Testis (tissue), 3 donors: Measurements from ENCODE around the gene SLC1A6. TPM values are rescaled to one million over a fixed set of nuclear protein-coding genes. Genes with fewer than 3 reads are reported as not detected.

ENCODE experiments used
- DNase-seq: peaks from one replicate; pipeline ENCODE4 v3.0.0-alpha.2; 2019
- H3K27ac ChIP-seq, 2 donors: fragments of 200-600 bp; sonication (generic); one replicate each; pipeline ENCODE4 v1.5.1; 2019
- H3K27me3 ChIP-seq: fragments of 200-600 bp; sonication (generic); one replicate; pipeline ENCODE4 v1.5.1; 2019
- H3K36me3 ChIP-seq: fragments of 200-600 bp; sonication (generic); one replicate; pipeline ENCODE4 v1.5.1; 2017; ENCODE audit warnings: low read depth; ENCODE audit errors: missing control alignments
- H3K4me1 ChIP-seq: fragments of 200-600 bp; sonication (generic); one replicate; pipeline ENCODE4 v1.5.1; 2019
- H3K4me3 ChIP-seq, 2 donors: fragments of 200-600 bp; sonication (generic); one replicate each; pipeline ENCODE4 v1.5.1; 2017 to 2019
- H3K9me3 ChIP-seq: fragments of 200-600 bp; sonication (generic); one replicate; pipeline ENCODE4 v1.5.1; 2017
- CTCF ChIP-seq, 3 experiments: fragments of 450-650 bp in 2 of 3; fragments of 200-600 bp in 1 of 3; sonication (generic) in 1 of 3; IDR thresholded peaks; one replicate each; pipeline ENCODE4 v1.5.1; 2016 to 2019; ENCODE audit warnings: antibody characterized with exemption in 3 of 3, mild to moderate bottlenecking in 2 of 3, moderate library complexity in 1 of 3
- POLR2A ChIP-seq: fragments of 450-650 bp; IDR thresholded peaks from one replicate; pipeline ENCODE4 v1.6.1; 2017; ENCODE audit warnings: antibody characterized with exemption, mild to moderate bottlenecking, moderate library complexity
- WGBS, 2 donors: methylation state at CpG; one replicate each; pipeline ENCODE4 v1.1.5; 2018; 5-methylcytosine and 5-hydroxymethylcytosine counted together
- intact Hi-C: fragments of 100-400 bp; cut with DNase I; formaldehyde crosslinking; loops from one replicate; pipeline ENCODE4 v1.15.1; 2023; ENCODE audit warnings: low total_unique reads
- polyA plus RNA-seq: library from polyadenylated mRNA; stranded (reverse); fragments of 350-450 nt; fragmentation: Illumina TruSeq; extraction: RNeasy Lipid Tissue Mini Kit (QIAGEN cat#74804); gene quantifications from one replicate; pipeline ENCODE4 v1.2.3, GENCODE V29; 2014; ENCODE audit warnings: low read depth, low replicate concordance; ENCODE audit not compliant: insufficient read depth
- total RNA-seq, 2 donors: library from RNA; depleted of rRNA; stranded (reverse); fragments of >200 nt; gene quantifications; one replicate each; pipeline ENCODE4 v1.2.3, GENCODE V29; 2016

The SLC1A6 gene
- total and polyA plus RNA-seq, 3 donors from 2014 or later, result 78.6 to 336 (median 335) TPM

DNA sequence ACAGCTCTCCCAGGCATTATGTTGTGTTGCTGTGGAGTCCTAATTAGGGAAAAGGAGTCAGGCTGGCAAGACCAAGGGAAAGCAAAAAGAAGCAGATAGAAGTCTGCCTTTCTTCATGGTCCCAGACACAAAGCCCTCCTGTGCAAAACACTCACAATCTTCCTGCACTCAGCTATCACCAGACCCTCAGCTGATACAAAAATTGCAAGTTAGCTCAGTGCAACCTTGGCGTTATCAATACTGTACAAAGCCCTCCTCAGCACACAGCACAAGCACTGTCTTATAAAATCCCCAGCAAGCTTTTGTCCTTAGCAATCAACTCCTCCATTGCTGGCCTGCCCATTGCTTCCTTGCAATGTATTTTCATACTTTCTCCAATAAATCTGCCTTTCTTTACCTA is 35.2 kb downstream of the SLC1A6 start:
- Histone ChIP-seq H3K27ac (peak overlapping the region; percentile 25 to 42), H3K36me3 (no peaks in the 10 kb centered on the region), H3K9me3 (no peaks in the 10 kb centered on the region), H3K4me1 (peaks cover 6% of the 10 kb centered on the region), H3K27me3 (no peaks in the 10 kb centered on the region), H3K4me3 (no peak overlapping the region)
- 50 to 53% methylated on average over 1 of the region's 1 CpG for WGBS, 2 donors
- TF ChIP-seq POLR2A (no peak), CTCF (IDR thresholded peaks at IDR 0.05) (no peak)
- peak; percentile 87 for DNase-seq
- intact Hi-C loops, result no loop called here

DNA sequence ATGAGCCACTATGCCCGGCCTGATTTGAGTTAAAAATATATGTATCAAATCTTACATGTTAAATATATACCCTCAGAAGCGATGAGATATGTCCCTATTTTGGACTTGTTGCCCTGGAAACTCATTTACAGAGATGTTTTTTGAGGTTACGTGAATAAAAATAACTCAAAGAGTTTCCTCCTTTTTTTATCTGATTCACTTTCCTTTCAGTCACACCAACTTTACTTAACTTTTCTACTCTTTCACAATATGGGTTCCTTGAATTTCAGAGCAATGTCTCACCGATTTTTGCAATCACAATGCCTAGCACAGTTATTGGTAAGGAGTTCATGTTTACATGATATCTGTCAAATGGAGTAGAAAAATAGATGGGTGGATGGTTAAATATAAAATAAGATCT is 36.1 kb downstream of the SLC1A6 start:
- intact Hi-C loops, result no loop called here
- peaks cover 6% of the 10 kb centered on the region for H3K4me1 ChIP-seq
- no peaks in the 10 kb centered on the region for H3K9me3 ChIP-seq
- WGBS, 2 donors, result 46 to 86% methylated on average over 4 of the region's 4 CpGs
- H3K4me3 ChIP-seq, result no peak overlapping the region
- TF ChIP-seq POLR2A (no peak), CTCF (IDR thresholded peaks at IDR 0.05) (no peak)
- no peak for DNase-seq
- H3K27me3 ChIP-seq, result no peaks in the 10 kb centered on the region
- no peaks in the 10 kb centered on the region for H3K36me3 ChIP-seq
- peak overlapping the region; percentile 25 to 26 for H3K27ac ChIP-seq

- Histone ChIP-seq H3K9me3 (no peaks in the 10 kb centered on the region), H3K4me1 (peaks cover 6% of the 10 kb centered on the region), H3K27me3 (no peaks in the 10 kb centered on the region), H3K36me3 (no peaks in the 10 kb centered on the region), H3K4me3 (no peak within 1 kb of the TSS), H3K27ac (peak within 1 kb of the TSS in 1 of 2 donors; percentile 26)
- intact Hi-C loops, result no loop called here
- TF ChIP-seq CTCF (IDR thresholded peaks at IDR 0.05) (no peak), POLR2A (no peak)
- DNase-seq, result no peak
- 91 to 95% methylated on average over 6 of the region's 6 CpGs for WGBS, 2 donors
These were observed 38.5 kb downstream of the SLC1A6 start, which contains the start of gene OR7C2 for GRCh38 chr19:14941189-14941588. Gene OR7C2, plus strand, starts transcription at chr19:14941489. Its CDS starts 0 bp downstream, at chr19:14941489.

- Histone ChIP-seq H3K27ac (no peak overlapping the region), H3K9me3 (no peaks in the 10 kb centered on the region), H3K27me3 (no peaks in the 10 kb centered on the region), H3K4me3 (no peak overlapping the region), H3K36me3 (no peaks in the 10 kb centered on the region), H3K4me1 (peaks cover 6% of the 10 kb centered on the region)
- no peak for DNase-seq
- intact Hi-C loops, result no loop called here
- 86 to 91% methylated on average over 6 of the region's 6 CpGs for WGBS, 2 donors
- TF ChIP-seq CTCF (IDR thresholded peaks at IDR 0.05) (no peak), POLR2A (no peak)
These were observed 39.4 kb downstream of the SLC1A6 start for GRCh38 chr19:14940266-14940665.

GRCh38 chr19:14933506-14933905 is 46.2 kb downstream of the SLC1A6 start:
- WGBS, 2 donors, result 50 to 78% methylated on average over 1 of the region's 1 CpG
- no peak for DNase-seq
- TF ChIP-seq CTCF (IDR thresholded peaks at IDR 0.05) (no peak), POLR2A (no peak)

More at GRCh38 chr19:14933506-14933905, 46.2 kb downstream of the SLC1A6 start:
- Histone ChIP-seq H3K4me3 (no peak overlapping the region), H3K36me3 (no peaks in the 10 kb centered on the region), H3K4me1 (no peaks in the 10 kb centered on the region), H3K9me3 (no peaks in the 10 kb centered on the region), H3K27me3 (no peaks in the 10 kb centered on the region), H3K27ac (no peak overlapping the region)
- intact Hi-C loops, result no loop called here
